HG03139 (cell line): Measurements from ENCODE around the gene PLP1.

Experiments
- ATAC-seq: cut with Tn5 transposase; IDR thresholded peaks from one replicate; pipeline ENCODE4 v1.9.1; 2021; ENCODE audit not compliant: unreplicated experiment

Gene PLP1

DNA sequence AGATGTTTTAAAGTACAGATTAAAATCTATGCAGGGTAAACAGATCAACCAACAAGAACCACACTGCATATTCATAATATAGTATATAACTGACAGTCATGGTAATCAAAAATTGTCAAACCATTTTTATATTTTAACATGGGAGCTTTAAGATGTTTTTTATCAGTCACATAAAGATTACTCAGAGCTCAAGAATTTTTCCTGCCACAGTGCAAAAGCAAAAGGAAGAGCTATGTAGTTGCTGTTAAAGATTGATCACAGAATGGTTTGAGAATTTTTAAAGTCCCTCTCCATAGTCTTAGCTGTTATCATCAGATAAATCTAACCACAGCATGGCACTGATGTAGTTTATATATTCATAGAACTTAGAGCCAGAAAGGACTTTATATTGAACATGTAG is 47.0 kb downstream of the PLP1 start:
- no peak for ATAC-seq

GRCh38 chrX:103825881-103826280 is 49.2 kb downstream of the PLP1 start:
- no peak for ATAC-seq

DNA sequence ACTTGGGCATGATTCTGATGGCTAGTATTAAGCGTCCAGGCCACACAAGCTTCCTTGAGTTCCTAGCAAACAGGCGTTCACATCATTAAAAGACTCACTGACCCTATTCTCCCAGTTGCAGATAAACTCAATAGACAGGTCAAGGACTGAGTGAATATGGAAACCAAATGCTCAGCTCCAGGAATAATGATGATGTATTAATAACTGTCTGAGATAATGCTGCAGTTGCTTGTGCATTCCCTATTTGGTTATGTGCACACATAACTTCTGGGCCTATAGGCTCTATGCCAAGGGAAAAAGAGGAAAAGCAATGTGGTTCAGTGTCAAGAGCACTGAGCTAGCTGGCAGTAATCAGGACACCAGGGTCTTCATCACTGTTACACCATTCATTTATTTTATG is 51.9 kb downstream of the PLP1 start:
- no peak for ATAC-seq

DNA sequence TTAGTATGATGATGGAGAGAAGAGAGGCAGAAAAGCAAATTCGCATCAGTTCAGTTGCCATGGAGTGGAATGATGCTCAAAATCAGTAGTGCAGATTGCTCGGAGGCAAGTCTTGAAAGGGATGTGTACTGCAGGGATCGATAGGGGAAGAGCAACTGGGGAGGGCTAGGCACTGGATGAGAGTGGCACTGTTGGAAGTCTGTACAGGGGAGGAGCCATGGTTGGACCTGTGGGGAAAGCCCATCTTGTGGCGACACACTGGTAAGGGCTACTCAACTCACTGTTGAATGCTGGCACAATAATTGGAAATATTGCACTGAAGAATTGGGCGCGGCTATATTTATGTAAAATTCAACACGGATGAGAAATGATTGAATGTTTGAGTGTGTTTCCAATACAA is 54.2 kb downstream of the PLP1 start:
- ATAC-seq: no peak

DNA sequence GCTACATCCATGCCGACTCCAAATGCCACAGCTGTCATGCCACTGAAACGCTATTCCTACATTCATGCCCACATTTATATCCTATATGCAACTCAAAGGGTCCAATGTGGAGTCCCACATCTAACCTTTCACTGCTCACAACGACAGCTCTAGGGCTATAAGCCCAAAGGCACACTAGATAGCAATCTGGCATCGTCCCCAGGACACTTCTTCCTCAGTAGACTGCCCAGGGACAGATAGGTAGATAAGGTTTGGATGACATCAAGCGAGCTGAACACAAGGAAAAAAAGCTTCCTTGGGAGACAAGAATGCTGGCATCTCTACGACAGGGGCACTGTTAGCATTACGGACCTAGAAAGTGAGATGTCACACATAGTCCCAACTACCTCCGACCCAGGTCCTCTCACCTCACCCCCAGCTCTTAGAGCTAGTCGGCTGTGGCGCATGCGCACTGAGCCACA is 54.7 kb downstream of the PLP1 start:
- ATAC-seq: peak; percentile 13

GRCh38 chrX:103831803-103832544 is 55.3 kb downstream of the PLP1 start, which contains the start of gene RAB9B:
Gene RAB9B (minus strand): TSS chrX:103832257. CDS start chrX:103825784, 6,473 bp downstream.
- ATAC-seq: peak; percentile 95

- ATAC-seq: no peak
Observed at GRCh38 chrX:103839404-103839803, 62.8 kb downstream of the PLP1 start.
